Lower lobe of right lung (tissue), 2 donors: ENCODE measurements around the gene CNTF. TPM values are rescaled to one million over a fixed set of nuclear protein-coding genes. Genes with fewer than 3 reads are reported as not detected.

Source experiments
- ATAC-seq, 2 donors: fragments of 200-7000 bp; cut with Tn5 transposase; one replicate each; pipeline ENCODE4 v1.9.1; 2020 to 2022; ENCODE audit warnings: mild to moderate bottlenecking in 2 of 2, moderate library complexity in 2 of 2
- DNase-seq: peaks from one replicate; pipeline ENCODE4 v3.0.0-alpha.2; 2020
- H3K27ac ChIP-seq: fragments of 200-600 bp; one replicate; pipeline ENCODE4 v1.8.0; 2022
- H3K27me3 ChIP-seq: fragments of 200-600 bp; one replicate; pipeline ENCODE4 v1.8.0; 2022; ENCODE audit warnings: low read depth
- H3K36me3 ChIP-seq: fragments of 200-600 bp; one replicate; pipeline ENCODE4 v1.8.0; 2022; ENCODE audit warnings: mild to moderate bottlenecking
- H3K4me1 ChIP-seq: fragments of 200-600 bp; one replicate; pipeline ENCODE4 v1.8.0; 2022
- H3K4me3 ChIP-seq: fragments of 200-600 bp; one replicate; pipeline ENCODE4 v1.8.0; 2022; ENCODE audit warnings: mild to moderate bottlenecking
- H3K9me3 ChIP-seq: fragments of 200-600 bp; one replicate; pipeline ENCODE4 v1.8.0; 2022
- CTCF ChIP-seq: fragments of 200-600 bp; IDR thresholded peaks from one replicate; pipeline ENCODE4 v1.8.0; 2022; ENCODE audit warnings: antibody characterized with exemption, mild to moderate bottlenecking
- intact Hi-C: fragments of 100-400 bp; cut with DNase I; formaldehyde crosslinking; loops from one replicate; pipeline ENCODE4 v1.11.0; 2022
- total RNA-seq: library from RNA; stranded (reverse); fragmentation: NEBNext Ultra II Directional; extraction: Animal tissue kit (Norgen Biotek cat#: 25700); gene quantifications from one replicate; pipeline ENCODE4 v1.2.1, GENCODE V29; 2021
- donor health status: DM: no; HTN: yes; CAD: no; lungs with severe emphysema.

CNTF gene
- total RNA-seq, 1 donor from 2014 or later, result 1.9 TPM

GRCh38 chr11:58617976-58618557 is 4.4 kb upstream of the CNTF start:
- TF ChIP-seq CTCF, result no peak
- intact Hi-C loops, result no loop called here
- Histone ChIP-seq H3K27me3 (no peaks in the 10 kb centered on the region), H3K4me1 (no peaks in the 10 kb centered on the region), H3K9me3 (no peaks in the 10 kb centered on the region), H3K4me3 (no peak overlapping the region), H3K27ac (no peak overlapping the region), H3K36me3 (peaks cover 96% of the 10 kb centered on the region)
- DNase-seq, result no peak
- ATAC-seq, result no peak

GRCh38 chr11:58621586-58622262 is 741 bp upstream of the CNTF start:
- intact Hi-C loops, result no loop called here
- Histone ChIP-seq H3K27me3 (no peaks in the 10 kb centered on the region), H3K9me3 (no peaks in the 10 kb centered on the region), H3K4me1 (peaks cover 2% of the 10 kb centered on the region), H3K4me3 (no peak overlapping the region), H3K27ac (no peak overlapping the region), H3K36me3 (peaks cover 90% of the 10 kb centered on the region)
- no peak for TF ChIP-seq CTCF
- no peak for ATAC-seq
- DNase-seq, result no peak

- intact Hi-C loops, result no loop called here
- Histone ChIP-seq H3K4me3 (no peak overlapping the region), H3K27me3 (no peaks in the 10 kb centered on the region), H3K36me3 (peaks cover 57% of the 10 kb centered on the region), H3K27ac (no peak overlapping the region), H3K9me3 (no peaks in the 10 kb centered on the region), H3K4me1 (peaks cover 11% of the 10 kb centered on the region)
- no peak for DNase-seq
- ATAC-seq, result no peak
- TF ChIP-seq CTCF, result no peak
Measured at GRCh38 chr11:58625086-58625485, 2.6 kb downstream of the CNTF start.

- peaks cover 48% of the 10 kb centered on the region for H3K36me3 ChIP-seq
- no peaks in the 10 kb centered on the region for H3K9me3 ChIP-seq
- DNase-seq (no peak), ATAC-seq (no peak)
- H3K27ac ChIP-seq, result no peak overlapping the region
- H3K27me3 ChIP-seq, result no peaks in the 10 kb centered on the region
- peaks cover 11% of the 10 kb centered on the region for H3K4me1 ChIP-seq
- intact Hi-C loops, result no loop called here
- no peak for TF ChIP-seq CTCF
- no peak overlapping the region for H3K4me3 ChIP-seq
Measured at GRCh38 chr11:58625826-58626460, 3.5 kb downstream of the CNTF start.

GRCh38 chr11:58626934-58627483 is 4.5 kb downstream of the CNTF start:
- Histone ChIP-seq H3K4me1 (peaks cover 11% of the 10 kb centered on the region), H3K4me3 (no peak overlapping the region), H3K36me3 (peaks cover 37% of the 10 kb centered on the region), H3K9me3 (no peaks in the 10 kb centered on the region), H3K27ac (no peak overlapping the region), H3K27me3 (no peaks in the 10 kb centered on the region)
- no peak for TF ChIP-seq CTCF
- no peak for DNase-seq
- intact Hi-C loops, result no loop called here
- no peak for ATAC-seq
